ENCODE measurements around the gene FFAR2. TPM values are rescaled to one million over a fixed set of nuclear protein-coding genes. Genes with fewer than 3 reads are reported as not detected.

FFAR2 gene
- total and polyA plus RNA-seq, 2 donors from 2014 or later, result 0.22 TPM; not detected in 1

GRCh38 chr19:35497406-35497805, 49.3 kb downstream of the FFAR2 start:
- intact Hi-C loops (cut with DNase I), result no loop called here
- Histone ChIP-seq H3K4me3 (ENCODE audit: low read length in 3 of 3) (no peak overlapping the region), H3K4me1 (ENCODE audit: control insufficient read depth in 2 of 3, insufficient read depth in 2 of 3, low read depth in 1 of 3, low read length in 3 of 3) (peaks cover 0 to 3% (median 0%) of the 10 kb centered on the region in 3 donors), H3K27ac (ENCODE audit: low read depth in 2 of 2, low read length in 2 of 2) (no peak overlapping the region), H3K27me3 (ENCODE audit: control insufficient read depth, insufficient read depth, low read length) (no peaks in the 10 kb centered on the region), H3K36me3 (ENCODE audit: control insufficient read depth in 2 of 3, insufficient read depth in 3 of 3, low read length in 3 of 3) (no peaks in the 10 kb centered on the region), H3K9ac (ENCODE audit: low read length in 3 of 3) (no peak overlapping the region), H3K9me3 (ENCODE audit: control insufficient read depth in 2 of 3, insufficient read depth in 1 of 3, low read length in 3 of 3) (no peaks in the 10 kb centered on the region)
- TF ChIP-seq CTCF (IDR thresholded peaks at IDR 0.05; ENCODE audit: borderline replicate concordance, extremely low read depth, insufficient read depth), result no peak
- no peak for FAIRE-seq
- DNase-seq, result no peak

GRCh38 chr19:35498220-35498619, 50.2 kb downstream of the FFAR2 start:
- no peak overlapping the region for H3K4me3 ChIP-seq (ENCODE audit: low read length in 3 of 3)
- intact Hi-C loops (cut with DNase I), result no loop called here

GRCh38 chr19:35498984-35499527, 51.0 kb downstream of the FFAR2 start:
- intact Hi-C loops (cut with DNase I), result no loop called here
- no peak for TF ChIP-seq CTCF (IDR thresholded peaks at IDR 0.05; ENCODE audit: borderline replicate concordance, extremely low read depth, insufficient read depth)
- DNase-seq (no peak), FAIRE-seq (no peak)
- H3K9ac ChIP-seq (ENCODE audit: low read length in 3 of 3), result no peak overlapping the region
- peaks cover 0 to 3% (median 0%) of the 10 kb centered on the region in 3 donors for H3K4me1 ChIP-seq (ENCODE audit: control insufficient read depth in 2 of 3, insufficient read depth in 2 of 3, low read depth in 1 of 3, low read length in 3 of 3)
- H3K36me3 ChIP-seq (ENCODE audit: control insufficient read depth in 2 of 3, insufficient read depth in 3 of 3, low read length in 3 of 3), result no peaks in the 10 kb centered on the region
- no peaks in the 10 kb centered on the region for H3K9me3 ChIP-seq (ENCODE audit: control insufficient read depth in 2 of 3, insufficient read depth in 1 of 3, low read length in 3 of 3)
- H3K27ac ChIP-seq (ENCODE audit: low read depth in 2 of 2, low read length in 2 of 2), result no peak overlapping the region
- H3K27me3 ChIP-seq (ENCODE audit: control insufficient read depth, insufficient read depth, low read length), result no peaks in the 10 kb centered on the region
- H3K4me3 ChIP-seq (ENCODE audit: low read length in 3 of 3), result no peak overlapping the region

More at GRCh38 chr19:35498220-35498619, 50.2 kb downstream of the FFAR2 start:
- Histone ChIP-seq H3K4me1 (ENCODE audit: control insufficient read depth in 2 of 3, insufficient read depth in 2 of 3, low read depth in 1 of 3, low read length in 3 of 3) (peaks cover 0 to 3% (median 0%) of the 10 kb centered on the region in 3 donors), H3K9ac (ENCODE audit: low read length in 3 of 3) (no peak overlapping the region), H3K36me3 (ENCODE audit: control insufficient read depth in 2 of 3, insufficient read depth in 3 of 3, low read length in 3 of 3) (no peaks in the 10 kb centered on the region), H3K27me3 (ENCODE audit: control insufficient read depth, insufficient read depth, low read length) (no peaks in the 10 kb centered on the region), H3K27ac (ENCODE audit: low read depth in 2 of 2, low read length in 2 of 2) (no peak overlapping the region), H3K9me3 (ENCODE audit: control insufficient read depth in 2 of 3, insufficient read depth in 1 of 3, low read length in 3 of 3) (no peaks in the 10 kb centered on the region)
- TF ChIP-seq CTCF (IDR thresholded peaks at IDR 0.05; ENCODE audit: borderline replicate concordance, extremely low read depth, insufficient read depth), result no peak
- DNase-seq (no peak), FAIRE-seq (no peak)

GRCh38 chr19:35500611-35501010, 52.6 kb downstream of the FFAR2 start:
- DNase-seq, result no peak
- FAIRE-seq, result no peak
- no peak for TF ChIP-seq CTCF (IDR thresholded peaks at IDR 0.05; ENCODE audit: borderline replicate concordance, extremely low read depth, insufficient read depth)
- Histone ChIP-seq H3K27ac (ENCODE audit: low read depth in 2 of 2, low read length in 2 of 2) (no peak overlapping the region), H3K9ac (ENCODE audit: low read length in 3 of 3) (no peak overlapping the region), H3K27me3 (ENCODE audit: control insufficient read depth, insufficient read depth, low read length) (no peaks in the 10 kb centered on the region), H3K4me1 (ENCODE audit: control insufficient read depth in 2 of 3, insufficient read depth in 2 of 3, low read depth in 1 of 3, low read length in 3 of 3) (no peaks in the 10 kb centered on the region), H3K4me3 (ENCODE audit: low read length in 3 of 3) (no peak overlapping the region), H3K9me3 (ENCODE audit: control insufficient read depth in 2 of 3, insufficient read depth in 1 of 3, low read length in 3 of 3) (no peaks in the 10 kb centered on the region), H3K36me3 (ENCODE audit: control insufficient read depth in 2 of 3, insufficient read depth in 3 of 3, low read length in 3 of 3) (no peaks in the 10 kb centered on the region)
- intact Hi-C loops (cut with DNase I), result no loop called here
